GM20000 (cell line): Measurements from ENCODE around the gene MAJIN.
"Not testable (repeated sequence)": the region's sequence is repeated elsewhere in the genome, so short reads cannot be mapped to it uniquely, and the experiment has no call there.

Experiments
- DNase-seq: peaks from one replicate; pipeline ENCODE4 v3.0.0; 2012; ENCODE audit warnings: low spot score
- CTCF ChIP-seq: IDR thresholded peaks from 2 replicates; pipeline ENCODE4 v1.5.1; 2012; ENCODE audit warnings: mild to moderate bottlenecking, control low read depth; ENCODE audit errors: extremely low read depth, missing control alignments

The MAJIN gene

GRCh38 chr11:65014726-65015227, 42.9 kb upstream of the MAJIN start:
- DNase-seq = no peak

DNA sequence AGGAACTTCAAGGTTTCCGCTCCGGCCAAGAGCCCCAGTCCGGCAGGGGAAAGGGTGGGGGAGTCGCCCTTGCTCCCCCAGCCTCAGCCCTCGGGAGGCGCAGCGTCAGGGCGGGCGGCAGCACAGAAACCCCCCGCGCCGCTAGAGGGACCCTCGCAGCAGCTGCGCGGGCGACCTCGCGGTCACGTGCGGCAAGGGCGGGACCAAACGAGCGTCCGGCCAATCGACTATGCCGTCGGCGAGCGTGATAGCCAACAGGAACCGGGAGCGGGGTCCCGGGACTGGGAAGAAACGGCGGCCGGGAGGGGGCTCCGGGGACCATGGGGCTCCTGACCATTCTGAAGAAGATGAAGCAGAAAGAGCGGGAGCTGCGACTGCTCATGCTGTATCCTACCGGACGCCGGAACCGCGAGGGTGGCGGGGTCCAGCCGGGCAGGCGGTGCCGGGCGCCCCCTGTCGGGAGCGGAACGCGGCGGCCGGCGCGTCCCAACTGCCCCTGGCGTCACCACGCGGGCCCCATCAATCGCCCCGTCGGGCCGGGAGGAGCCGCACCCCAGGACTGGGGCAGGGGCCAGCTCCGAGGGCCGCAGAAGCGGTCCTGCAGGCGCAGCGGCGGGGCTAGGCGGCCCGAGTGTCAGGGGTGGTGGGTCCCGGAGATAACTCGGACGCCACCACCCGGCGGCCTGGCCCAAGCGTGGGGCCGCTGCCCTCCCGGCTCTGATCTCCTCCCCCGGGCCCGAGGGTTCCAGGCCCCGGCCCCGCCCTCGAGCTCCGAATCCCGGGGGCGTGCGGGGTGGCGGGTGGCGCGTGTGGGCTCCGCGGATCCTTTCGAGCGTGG, 42.2 kb upstream of the MAJIN start, which contains the start of gene ARL2:
TSS of gene ARL2 (plus strand) at position 273 of the 838 bp plus-strand sequence. CDS start at position 321, 48 bp downstream.
- peak; percentile 97 for DNase-seq
- TF ChIP-seq CTCF = peak; percentile 92

More at GRCh38 chr11:65014726-65015227, 42.9 kb upstream of the MAJIN start:
- TF ChIP-seq CTCF = no peak

GRCh38 chr11:65013130-65013887, 41.4 kb upstream of the MAJIN start:
- DNase-seq = peak; percentile 95
- TF ChIP-seq CTCF = peak; percentile 77

GRCh38 chr11:65008873-65009272, 37.0 kb upstream of the MAJIN start:
- no peak for DNase-seq

GRCh38 chr11:65008016-65008415, 36.1 kb upstream of the MAJIN start:
- no peak for TF ChIP-seq CTCF

More at GRCh38 chr11:65008873-65009272, 37.0 kb upstream of the MAJIN start:
- no peak for TF ChIP-seq CTCF

DNA sequence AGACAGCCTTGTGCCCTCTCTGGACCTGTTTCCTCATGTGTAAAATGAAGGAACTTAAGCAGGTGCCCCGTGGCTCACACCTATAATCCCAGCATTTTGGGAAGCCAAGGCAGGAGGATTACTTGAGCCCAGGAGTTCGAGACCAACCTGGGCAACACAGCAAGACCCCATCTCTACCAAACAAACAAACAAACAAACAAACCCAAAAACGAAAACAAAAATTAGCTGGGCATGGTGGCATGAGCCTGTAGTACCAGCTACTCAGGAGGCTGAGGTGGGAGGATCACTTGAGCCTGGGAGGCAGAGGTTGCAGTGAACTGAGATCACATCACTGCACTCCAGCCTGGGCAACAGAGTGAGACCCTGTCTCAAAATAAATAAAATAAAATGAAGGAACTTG, 32.1 kb upstream of the MAJIN start:
- DNase-seq = not testable (repeated sequence)

More at GRCh38 chr11:65008016-65008415, 36.1 kb upstream of the MAJIN start:
- DNase-seq = no peak

DNA sequence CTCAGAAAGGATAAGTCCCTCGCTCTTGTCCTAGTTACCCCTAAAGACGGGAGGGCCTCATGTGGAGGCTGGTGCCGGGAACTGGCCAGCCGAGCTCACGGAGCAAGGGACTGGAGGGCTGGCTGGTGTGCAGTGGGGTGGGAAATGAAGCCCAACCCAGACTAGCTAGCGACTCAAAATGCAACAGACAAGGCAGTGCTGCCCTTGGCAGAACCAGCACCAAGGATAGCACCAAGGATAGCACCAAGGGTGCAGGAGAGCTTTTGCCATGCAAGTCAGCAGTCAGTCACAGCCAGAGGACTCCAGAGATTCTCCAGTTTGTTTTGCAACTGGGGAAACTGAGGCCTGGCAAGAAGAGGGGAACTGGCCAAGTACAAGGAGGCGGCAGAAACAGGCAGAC, 31.4 kb upstream of the MAJIN start:
- no peak for TF ChIP-seq CTCF
- no peak for DNase-seq
